Endothelial cell of umbilical vein (primary cell): ENCODE measurements around the gene HPX. TPM values are rescaled to one million over a fixed set of nuclear protein-coding genes. Genes with fewer than 3 reads are reported as not detected.

ENCODE experiments used
- BruUV-seq: library from RNA; stranded (reverse); fragments of 400-500 nt; replicated peaks from 2 replicates; lab custom pipeline; 2021; lab: Mats Ljungman, UMichigan
- CTCF ChIA-PET: fragments of 300-600, 350-600 bp; sonication (Branson Sonifier 250); formaldehyde crosslinking; loops from one replicate; lab custom pipeline; 2021; ENCODE audit warnings: antibody characterized with exemption, inconsistent platforms; lab: Charles Lee
- POLR2A ChIA-PET: fragments of 300-600, 350-600 bp; sonication (Branson Sonifier 250); formaldehyde crosslinking; loops from one replicate; lab custom pipeline; 2021; ENCODE audit warnings: antibody characterized with exemption, inconsistent platforms; lab: Charles Lee
- DNase-seq: peaks from one replicate; pipeline ENCODE4 v3.0.0-alpha.2; 2011; ENCODE audit warnings: low read depth, low spot score
- FAIRE-seq: peaks from 2 replicates; lab custom pipeline; 2011; peaks lifted over from hg19 to GRCh38; lab: Jason Lieb, UNC
- H2AFZ ChIP-seq: 2 replicates; pipeline ENCODE4 v1.6.0; 2012; ENCODE audit warnings: low read depth, low read length, control low read depth, inconsistent platforms
- H3K27ac ChIP-seq: 2 replicates; pipeline ENCODE4 v1.5.1; 2011; ENCODE audit warnings: low read depth, mild to moderate bottlenecking, control low read depth, low read length, moderate library complexity; ENCODE audit not compliant: insufficient read depth
- H3K27me3 ChIP-seq, 2 experiments: 2 replicates each; pipeline versions ENCODE4 v1.6.0 to v1.6.1; 2011; ENCODE audit warnings: low read length in 2 of 2, mixed read lengths in 1 of 2; ENCODE audit not compliant: control insufficient read depth in 2 of 2, insufficient read depth in 2 of 2
- H3K36me3 ChIP-seq, 2 experiments: 2 replicates in 1 of 2; 3 replicates in 1 of 2; pipeline ENCODE4 v1.5.1; 2011; ENCODE audit warnings: low read length in 2 of 2, mild to moderate bottlenecking in 1 of 2, moderate library complexity in 1 of 2; ENCODE audit not compliant: control insufficient read depth in 2 of 2, insufficient read depth in 2 of 2; ENCODE audit errors: extremely low read depth in 1 of 2
- H3K4me1 ChIP-seq: 3 replicates; pipeline ENCODE4 v1.5.1; 2011; ENCODE audit warnings: mild to moderate bottlenecking, low read length; ENCODE audit not compliant: control insufficient read depth, insufficient read depth; ENCODE audit errors: extremely low read depth
- H3K4me2 ChIP-seq: 2 replicates; pipeline ENCODE4 v1.6.1; 2011; ENCODE audit warnings: low read length, control low read depth, mixed read lengths; ENCODE audit not compliant: insufficient read depth
- H3K4me3 ChIP-seq, 3 experiments: fragments of 200-600 bp in 1 of 3; sonication (generic), shearing (Covaris generic) in 1 of 3; replicated peaks in 1 of 3; 2 replicates each; pipeline ENCODE4 v1.5.1; 2011 to 2016; ENCODE audit warnings: control low read depth in 3 of 3, low read length in 3 of 3, mild to moderate bottlenecking in 2 of 3, inconsistent platforms in 1 of 3, low read depth in 1 of 3, moderate library complexity in 1 of 3; ENCODE audit not compliant: insufficient read depth in 1 of 3
- H3K79me2 ChIP-seq: 2 replicates; pipeline ENCODE4 v1.6.0; 2012; ENCODE audit warnings: low read length, inconsistent platforms; ENCODE audit not compliant: control insufficient read depth, insufficient read depth
- H3K9ac ChIP-seq: replicated peaks from 2 replicates; pipeline ENCODE3; 2011; ENCODE audit warnings: low read length, control low read depth; ENCODE audit not compliant: insufficient read depth; ENCODE audit errors: extremely low read depth
- H3K9me1 ChIP-seq: replicated peaks from 3 replicates; pipeline ENCODE4 v1.6.0; 2011; ENCODE audit warnings: mild to moderate bottlenecking, low read length; ENCODE audit not compliant: control insufficient read depth, insufficient read depth; ENCODE audit errors: extremely low read depth
- H3K9me3 ChIP-seq: replicated peaks from 2 replicates; pipeline ENCODE4 v1.5.1; 2012; ENCODE audit warnings: low read length, inconsistent platforms; ENCODE audit not compliant: control insufficient read depth, insufficient read depth
- H4K20me1 ChIP-seq: replicated peaks from 2 replicates; pipeline ENCODE3; 2011; ENCODE audit warnings: mild to moderate bottlenecking, low read length; ENCODE audit not compliant: control insufficient read depth, insufficient read depth; ENCODE audit errors: extremely low read depth
- EZH2 ChIP-seq: IDR thresholded peaks from 2 replicates; pipeline ENCODE4 v1.6.1; 2012; ENCODE audit warnings: borderline replicate concordance, low read depth, mild to moderate bottlenecking, moderate library complexity, low read length, inconsistent platforms; ENCODE audit not compliant: severe bottlenecking
- FOS ChIP-seq: IDR thresholded peaks from 2 replicates; pipeline ENCODE4 v1.6.1; 2011; ENCODE audit warnings: mild to moderate bottlenecking, low read length, moderate library complexity, borderline replicate concordance; ENCODE audit not compliant: insufficient read depth
- GATA2 ChIP-seq: IDR thresholded peaks from 2 replicates; pipeline ENCODE4 v1.7.0; 2011; ENCODE audit warnings: low read depth, mild to moderate bottlenecking, moderate library complexity, mixed read lengths, low read length; ENCODE audit not compliant: insufficient read length, insufficient read depth
- JUN ChIP-seq: IDR thresholded peaks from 2 replicates; pipeline ENCODE4 v1.6.1; 2011; ENCODE audit warnings: borderline replicate concordance, low read depth; ENCODE audit not compliant: insufficient read length, insufficient read depth
- MYC ChIP-seq: IDR thresholded peaks from one replicate; pipeline ENCODE4 v1.6.1; 2011; ENCODE audit warnings: mild to moderate bottlenecking, low read depth, low read length
- POLR2A ChIP-seq: IDR thresholded peaks from 2 replicates; pipeline ENCODE4 v1.6.1; 2012; ENCODE audit warnings: low read depth, mild to moderate bottlenecking, control low read depth, low read length
- POLR2AphosphoS5 ChIP-seq: IDR thresholded peaks from 2 replicates; pipeline ENCODE4 v1.6.1; 2012; ENCODE audit warnings: low read depth, mild to moderate bottlenecking, control low read depth, low read length, moderate library complexity; ENCODE audit not compliant: insufficient read depth
- dilution Hi-C: fragments of 300-500 bp; cut with MboI; formaldehyde crosslinking; loops from one replicate; pipeline ENCODE4 v1.15.0; 2019; ENCODE audit warnings: low sequenced_read_pairs; ENCODE audit not compliant: extremely low pct_ligation_motif_present
- intact Hi-C: fragments of 100-400 bp; cut with micrococcal nuclease; formaldehyde crosslinking; loops from one replicate; pipeline ENCODE4 v1.10.0; 2022
- polyA plus RNA-seq, 4 experiments: library from polyadenylated mRNA; depleted of rRNA in 3 of 4; stranded (reverse) in 3 of 4; unstranded in 1 of 4; fragments of >200 nt; gene quantifications; 2 replicates each; pipeline versions ENCODE4 v1.2.1 to v1.2.3, GENCODE V29; 2011 to 2012; ENCODE audit warnings: missing spikeins in 1 of 4
- total RNA-seq: library from RNA; stranded (reverse); gene quantifications from 2 replicates; pipeline ENCODE4 v1.2.3, GENCODE V29; 2021
- TF ChIP-seq, protein P1 (sequence below), 2 donors: IDR thresholded peaks; 1 replicate in 1 of 2; 2 replicates in 1 of 2; pipeline ENCODE4 v1.5.1; 2011; ENCODE audit warnings: low read length in 2 of 2, mild to moderate bottlenecking in 2 of 2, moderate library complexity in 2 of 2, control low read depth in 1 of 2, inconsistent platforms in 1 of 2, low read depth in 1 of 2; ENCODE audit not compliant: insufficient read depth in 1 of 2; ENCODE audit errors: extremely low read depth in 1 of 2
- TF ChIP-seq, protein P2 (sequence below): IDR thresholded peaks from 2 replicates; pipeline ENCODE4 v1.6.1; 2011; ENCODE audit not compliant: insufficient read depth, insufficient read length

HPX gene
- total and polyA plus RNA-seq, 2 donors (not counting 3 experiments of a cell fraction or from before 2014, with no cell fraction given) = 1.3 to 1.5 TPM

DNA sequence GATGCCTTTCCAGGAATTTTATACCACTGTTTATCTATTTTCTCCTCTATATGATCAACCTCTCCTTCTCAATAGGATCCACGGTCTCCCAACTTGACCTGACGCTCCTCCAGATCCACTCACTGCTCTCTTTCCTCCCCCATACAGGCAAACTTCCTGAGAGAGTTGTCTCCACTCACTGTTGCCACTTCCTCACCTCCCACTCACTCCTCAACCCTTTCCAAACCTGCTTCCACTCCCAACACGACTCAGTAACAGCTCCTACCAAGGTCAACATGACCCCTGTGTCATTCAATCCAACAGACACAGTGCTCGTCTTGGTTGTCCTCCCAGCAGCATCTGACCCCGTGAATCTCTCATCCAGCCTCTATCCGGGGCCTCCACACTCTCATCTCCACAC, 25.0 kb downstream of the HPX start:
- ChIA-PET CTCF (interaction anchor here (0.7 kb wide), 1 partner anchor 37 kb away, joined by 3 read pairs; no protein-coding TSS in a partner anchor), POLR2A (no interaction called here)
- FAIRE-seq (no peak), DNase-seq (no peak)
- H3K4me1 ChIP-seq = peaks cover 10% of the 10 kb centered on the region
- BruUV-seq = no TSS peak
- dilution Hi-C loops = no loop called here
- no peak overlapping the region for H3K4me2 ChIP-seq
- no peak overlapping the region for H3K27ac ChIP-seq
- H3K9me3 ChIP-seq = no peaks in the 10 kb centered on the region
- no peaks in the 10 kb centered on the region for H4K20me1 ChIP-seq
- no peak overlapping the region for H3K4me3 ChIP-seq
- H3K36me3 ChIP-seq = peaks cover 0 to 2% of the 10 kb centered on the region in 2 experiments
- intact Hi-C loops = no loop called here
- H2AFZ ChIP-seq = no peak overlapping the region
- TF ChIP-seq JUN = no peak
- TF ChIP-seq EZH2 = no peak
- no peak for TF ChIP-seq POLR2A
- no peaks in the 10 kb centered on the region for H3K9me1 ChIP-seq
- no peaks in the 10 kb centered on the region for H3K79me2 ChIP-seq
- H3K27me3 ChIP-seq = no peaks in the 10 kb centered on the region
- H3K9ac ChIP-seq = no peak overlapping the region

DNA sequence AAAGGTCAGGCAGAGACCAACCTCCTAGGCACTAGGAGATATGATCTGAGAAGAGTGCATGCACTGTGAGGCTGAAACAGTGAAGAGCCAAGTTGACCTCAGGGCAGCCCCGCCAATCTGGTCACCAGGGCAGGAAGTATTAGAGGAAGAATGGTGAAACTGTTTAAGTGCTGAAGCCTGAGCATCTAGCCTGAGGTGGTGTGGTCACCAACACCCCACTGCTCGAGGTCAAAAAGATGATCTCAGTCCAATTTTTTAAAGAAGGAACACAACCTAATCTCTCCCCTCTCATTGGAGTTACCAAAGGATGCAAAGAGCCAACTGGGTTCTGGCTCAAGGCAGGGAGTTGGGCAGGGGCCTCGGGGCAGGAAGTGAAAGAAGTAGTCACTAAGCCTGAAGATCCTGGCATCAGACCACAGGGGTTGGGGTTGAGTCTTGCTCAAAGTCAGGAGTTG, 25.9 kb downstream of the HPX start:
- no peak overlapping the region for H3K4me3 ChIP-seq
- POLR2A ChIA-PET = no interaction called here
- H3K9me3 ChIP-seq = no peaks in the 10 kb centered on the region
- no peaks in the 10 kb centered on the region for H3K9me1 ChIP-seq
- H4K20me1 ChIP-seq = no peaks in the 10 kb centered on the region
- no peak overlapping the region for H2AFZ ChIP-seq
- no peaks in the 10 kb centered on the region for H3K27me3 ChIP-seq
- dilution Hi-C loops (no loop called here), intact Hi-C loops (no loop called here)
- CTCF ChIA-PET = no interaction called here
- H3K36me3 ChIP-seq = peaks cover 0 to 6% of the 10 kb centered on the region in 2 experiments
- TF ChIP-seq FOS (no peak), MYC (no peak), EZH2 (no peak), POLR2AphosphoS5 (no peak), POLR2A (no peak), JUN (no peak), GATA2 (no peak)
- TF ChIP-seq, protein P1, sequence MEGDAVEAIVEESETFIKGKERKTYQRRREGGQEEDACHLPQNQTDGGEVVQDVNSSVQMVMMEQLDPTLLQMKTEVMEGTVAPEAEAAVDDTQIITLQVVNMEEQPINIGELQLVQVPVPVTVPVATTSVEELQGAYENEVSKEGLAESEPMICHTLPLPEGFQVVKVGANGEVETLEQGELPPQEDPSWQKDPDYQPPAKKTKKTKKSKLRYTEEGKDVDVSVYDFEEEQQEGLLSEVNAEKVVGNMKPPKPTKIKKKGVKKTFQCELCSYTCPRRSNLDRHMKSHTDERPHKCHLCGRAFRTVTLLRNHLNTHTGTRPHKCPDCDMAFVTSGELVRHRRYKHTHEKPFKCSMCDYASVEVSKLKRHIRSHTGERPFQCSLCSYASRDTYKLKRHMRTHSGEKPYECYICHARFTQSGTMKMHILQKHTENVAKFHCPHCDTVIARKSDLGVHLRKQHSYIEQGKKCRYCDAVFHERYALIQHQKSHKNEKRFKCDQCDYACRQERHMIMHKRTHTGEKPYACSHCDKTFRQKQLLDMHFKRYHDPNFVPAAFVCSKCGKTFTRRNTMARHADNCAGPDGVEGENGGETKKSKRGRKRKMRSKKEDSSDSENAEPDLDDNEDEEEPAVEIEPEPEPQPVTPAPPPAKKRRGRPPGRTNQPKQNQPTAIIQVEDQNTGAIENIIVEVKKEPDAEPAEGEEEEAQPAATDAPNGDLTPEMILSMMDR (IDR thresholded peaks at IDR 0.05; ENCODE audit: extremely low read depth in 1 of 2, insufficient read depth in 1 of 2, low read depth in 1 of 2, low read length in 2 of 2) = no peak
- TF ChIP-seq, protein P2, sequence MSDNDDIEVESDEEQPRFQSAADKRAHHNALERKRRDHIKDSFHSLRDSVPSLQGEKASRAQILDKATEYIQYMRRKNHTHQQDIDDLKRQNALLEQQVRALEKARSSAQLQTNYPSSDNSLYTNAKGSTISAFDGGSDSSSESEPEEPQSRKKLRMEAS = no peak
- no peak overlapping the region for H3K4me2 ChIP-seq
- H3K79me2 ChIP-seq = no peaks in the 10 kb centered on the region
- FAIRE-seq = no peak
- H3K4me1 ChIP-seq = peaks cover 10% of the 10 kb centered on the region
- H3K9ac ChIP-seq = no peak overlapping the region
- no peak overlapping the region for H3K27ac ChIP-seq
- no peak for DNase-seq
- no TSS peak for BruUV-seq
